Natural killer cell (primary cell): ENCODE results near the gene CFAP107. TPM values are rescaled to one million over a fixed set of nuclear protein-coding genes. Genes with fewer than 3 reads are reported as not detected.

Experiments used
- ATAC-seq, 3 donors: fragments of 150-1000 bp in 2 of 3; fragments of 200-7000 bp in 1 of 3; cut with Tn5 transposase; 1 replicate in 1 of 3; 2 replicates in 2 of 3; pipeline ENCODE4 v1.10.0; 2021; ENCODE audit warnings: mild to moderate bottlenecking in 2 of 3, moderate library complexity in 2 of 3
- DNase-seq, 2 donors: peaks; one replicate each; pipeline versions ENCODE4 v3.0.0 to v3.0.0-alpha.2; 2013 to 2021; ENCODE audit warnings: mixed read lengths in 1 of 2
- H3K27ac ChIP-seq: one replicate; pipeline ENCODE4 v1.5.1; 2013; ENCODE audit warnings: mild to moderate bottlenecking, low read length
- H3K27me3 ChIP-seq: one replicate; pipeline ENCODE4 v1.6.1; 2013; ENCODE audit warnings: low read length; ENCODE audit not compliant: control insufficient read depth, insufficient read depth
- H3K36me3 ChIP-seq: one replicate; pipeline ENCODE4 v1.6.1; 2013; ENCODE audit warnings: low read length; ENCODE audit not compliant: control insufficient read depth, insufficient read depth
- H3K4me1 ChIP-seq: one replicate; pipeline ENCODE4 v1.6.1; 2013; ENCODE audit warnings: low read length; ENCODE audit not compliant: control insufficient read depth, insufficient read depth
- H3K4me3 ChIP-seq: one replicate; pipeline ENCODE4 v1.5.1; 2013; ENCODE audit warnings: low read length
- H3K9me3 ChIP-seq: one replicate; pipeline ENCODE4 v1.6.1; 2013; ENCODE audit warnings: low read length; ENCODE audit not compliant: control insufficient read depth, insufficient read depth
- H3K27ac Mint-ChIP-seq, 2 donors: one replicate each; pipeline ENCODE4 v1.8.0; 2022; ENCODE audit warnings: mild to moderate bottlenecking in 2 of 2, mixed read lengths in 2 of 2, moderate library complexity in 1 of 2
- H3K27me3 Mint-ChIP-seq, 2 donors: one replicate each; pipeline ENCODE4 v1.8.0; 2022; ENCODE audit warnings: low read depth in 2 of 2, mixed read lengths in 2 of 2
- H3K36me3 Mint-ChIP-seq: one replicate; pipeline ENCODE4 v1.8.0; 2022; ENCODE audit warnings: mixed read lengths
- H3K4me1 Mint-ChIP-seq, 2 donors: one replicate each; pipeline ENCODE4 v1.8.0; 2022; ENCODE audit warnings: mixed read lengths in 2 of 2
- H3K4me3 Mint-ChIP-seq: one replicate; pipeline ENCODE4 v1.8.0; 2022; ENCODE audit warnings: mild to moderate bottlenecking, moderate library complexity, mixed read lengths
- H3K9me3 Mint-ChIP-seq, 2 donors: one replicate each; pipeline ENCODE4 v1.8.0; 2022; ENCODE audit warnings: mixed read lengths in 2 of 2
- WGBS: methylation state at CpG from one replicate; pipeline ENCODE4 v1.1.7; 2013; ENCODE audit warnings: missing lambda C conversion rate; ENCODE audit not compliant: insufficient coverage; 5-methylcytosine and 5-hydroxymethylcytosine counted together
- intact Hi-C: fragments of 100-400 bp; cut with micrococcal nuclease; formaldehyde crosslinking; loops from one replicate; pipeline ENCODE4 v1.14.2; 2022
- total RNA-seq, 4 donors: library from RNA; stranded (reverse); fragments of 120-200 nt in 1 of 4; gene quantifications; one replicate each; pipeline versions ENCODE4 v1.2.3 to v1.2.4, GENCODE V29; 2013 to 2022
- TF ChIP-seq, protein P1 (sequence below): fragments of 200-600 bp; IDR thresholded peaks from one replicate; pipeline ENCODE4 v1.8.0; 2022; ENCODE audit warnings: antibody characterized with exemption

Gene CFAP107
- total RNA-seq, 3 donors from 2014 or later (not counting 1 experiment from before 2014, with no cell fraction given): not detected

GRCh38 chr1:12756273-12756672 is 10.3 kb downstream of the CFAP107 start:
- Mint-ChIP-seq H3K9me3 (no peaks in the 10 kb centered on the region), H3K4me3 (no peak overlapping the region), H3K36me3 (no peaks in the 10 kb centered on the region), H3K4me1 (no peaks in the 10 kb centered on the region), H3K27ac (no peak overlapping the region), H3K27me3 (peaks cover 27 to 53% of the 10 kb centered on the region in 2 donors)
- Histone ChIP-seq H3K4me1 (no peaks in the 10 kb centered on the region), H3K9me3 (no peaks in the 10 kb centered on the region), H3K27ac (no peak overlapping the region), H3K27me3 (no peaks in the 10 kb centered on the region), H3K4me3 (no peak overlapping the region), H3K36me3 (no peaks in the 10 kb centered on the region)
- DNase-seq: no peak
- TF ChIP-seq, protein P1, sequence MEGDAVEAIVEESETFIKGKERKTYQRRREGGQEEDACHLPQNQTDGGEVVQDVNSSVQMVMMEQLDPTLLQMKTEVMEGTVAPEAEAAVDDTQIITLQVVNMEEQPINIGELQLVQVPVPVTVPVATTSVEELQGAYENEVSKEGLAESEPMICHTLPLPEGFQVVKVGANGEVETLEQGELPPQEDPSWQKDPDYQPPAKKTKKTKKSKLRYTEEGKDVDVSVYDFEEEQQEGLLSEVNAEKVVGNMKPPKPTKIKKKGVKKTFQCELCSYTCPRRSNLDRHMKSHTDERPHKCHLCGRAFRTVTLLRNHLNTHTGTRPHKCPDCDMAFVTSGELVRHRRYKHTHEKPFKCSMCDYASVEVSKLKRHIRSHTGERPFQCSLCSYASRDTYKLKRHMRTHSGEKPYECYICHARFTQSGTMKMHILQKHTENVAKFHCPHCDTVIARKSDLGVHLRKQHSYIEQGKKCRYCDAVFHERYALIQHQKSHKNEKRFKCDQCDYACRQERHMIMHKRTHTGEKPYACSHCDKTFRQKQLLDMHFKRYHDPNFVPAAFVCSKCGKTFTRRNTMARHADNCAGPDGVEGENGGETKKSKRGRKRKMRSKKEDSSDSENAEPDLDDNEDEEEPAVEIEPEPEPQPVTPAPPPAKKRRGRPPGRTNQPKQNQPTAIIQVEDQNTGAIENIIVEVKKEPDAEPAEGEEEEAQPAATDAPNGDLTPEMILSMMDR: no peak
- intact Hi-C loops: no loop called here
- WGBS: 67% methylated on average over 1 of the region's 2 CpGs
- ATAC-seq: no peak

DNA sequence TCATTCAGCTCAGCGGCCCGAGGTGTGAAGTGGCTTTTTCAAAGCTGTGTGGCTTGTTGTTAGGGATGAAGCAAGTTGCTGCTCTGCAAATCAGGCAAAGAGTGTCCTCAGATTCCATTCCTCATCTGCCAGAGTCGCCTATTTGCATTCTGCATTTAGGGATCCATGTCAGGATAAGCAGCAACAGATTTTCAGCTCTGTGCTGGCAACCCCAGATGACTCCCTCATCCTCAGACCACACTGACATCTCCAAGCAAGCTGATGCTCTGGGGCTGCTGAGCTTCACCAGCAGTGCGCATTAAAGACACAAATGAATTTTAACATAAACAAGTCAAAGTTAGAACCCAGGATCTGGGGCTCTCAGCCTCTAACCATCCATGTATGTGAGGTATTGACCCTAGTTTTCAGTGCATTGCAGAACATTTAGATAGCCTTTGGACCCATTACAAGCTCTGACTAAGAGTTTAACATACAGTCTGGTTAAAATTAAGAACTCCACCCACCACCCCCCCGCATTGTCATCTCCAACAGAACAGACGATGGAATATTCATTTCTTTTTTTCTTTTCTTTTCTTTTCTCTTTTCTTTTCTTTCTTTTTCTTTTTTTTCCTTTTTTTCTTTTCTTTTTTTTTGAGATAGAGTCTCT is 10.9 kb downstream of the CFAP107 start:
- Histone ChIP-seq H3K36me3 (no peaks in the 10 kb centered on the region), H3K27ac (no peak overlapping the region), H3K4me3 (no peak overlapping the region), H3K4me1 (no peaks in the 10 kb centered on the region), H3K27me3 (no peaks in the 10 kb centered on the region), H3K9me3 (no peaks in the 10 kb centered on the region)
- no peak overlapping the region for H3K27ac Mint-ChIP-seq
- H3K9me3 Mint-ChIP-seq: no peaks in the 10 kb centered on the region
- intact Hi-C loops: no loop called here
- TF ChIP-seq, protein P1: no peak
- no peaks in the 10 kb centered on the region for H3K36me3 Mint-ChIP-seq
- ATAC-seq (no peak), DNase-seq (no peak)
- no peak overlapping the region for H3K4me3 Mint-ChIP-seq
- 68% methylated on average over 6 of the region's 6 CpGs for WGBS
- peaks cover 27 to 51% of the 10 kb centered on the region in 2 donors for H3K27me3 Mint-ChIP-seq
- H3K4me1 Mint-ChIP-seq: no peaks in the 10 kb centered on the region

- Histone ChIP-seq H3K9me3 (no peaks in the 10 kb centered on the region), H3K4me1 (no peaks in the 10 kb centered on the region), H3K36me3 (no peaks in the 10 kb centered on the region), H3K4me3 (no peak overlapping the region), H3K27ac (no peak overlapping the region), H3K27me3 (no peaks in the 10 kb centered on the region)
- Mint-ChIP-seq H3K9me3 (no peaks in the 10 kb centered on the region), H3K27ac (no peak overlapping the region), H3K4me1 (no peaks in the 10 kb centered on the region), H3K36me3 (no peaks in the 10 kb centered on the region), H3K4me3 (no peak overlapping the region), H3K27me3 (peaks cover 27 to 49% of the 10 kb centered on the region in 2 donors)
- TF ChIP-seq, protein P1: no peak
- intact Hi-C loops: no loop called here
- DNase-seq: no peak
- ATAC-seq: no peak
- WGBS: 76% methylated on average over 6 of the region's 6 CpGs
Observed at GRCh38 chr1:12757836-12758235, 11.8 kb downstream of the CFAP107 start.

DNA sequence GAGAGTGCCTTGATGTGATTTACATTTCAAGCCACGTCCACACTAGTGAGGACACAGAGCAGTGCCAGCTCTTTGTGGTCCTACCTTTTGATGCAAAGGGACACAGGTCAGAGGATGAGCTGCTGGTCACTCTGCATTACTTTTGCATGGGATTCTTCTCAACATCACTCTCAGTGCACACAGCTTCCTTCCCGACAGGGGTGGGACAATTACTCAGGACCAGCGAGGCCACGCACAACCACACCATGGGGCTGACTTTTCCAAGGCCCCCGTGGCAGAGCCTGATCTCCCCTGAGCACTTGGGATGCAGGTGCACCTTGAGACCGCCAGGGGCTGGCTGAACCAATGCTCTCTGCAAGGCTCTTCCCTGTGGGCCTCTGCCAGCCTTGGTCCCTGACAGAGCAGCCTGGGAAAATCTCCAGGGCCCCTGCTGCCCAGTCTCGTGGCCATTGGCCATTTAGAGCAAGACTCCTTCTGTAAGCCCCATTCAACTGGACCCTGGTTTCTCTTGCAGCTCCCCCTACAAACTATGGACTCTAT is 14.3 kb downstream of the CFAP107 start:
- Histone ChIP-seq H3K4me3 (no peak overlapping the region), H3K27me3 (no peaks in the 10 kb centered on the region), H3K27ac (no peak overlapping the region), H3K4me1 (no peaks in the 10 kb centered on the region), H3K36me3 (no peaks in the 10 kb centered on the region), H3K9me3 (no peaks in the 10 kb centered on the region)
- no peaks in the 10 kb centered on the region for H3K9me3 Mint-ChIP-seq
- no peak for ATAC-seq
- H3K4me1 Mint-ChIP-seq: no peaks in the 10 kb centered on the region
- H3K4me3 Mint-ChIP-seq: no peak overlapping the region
- intact Hi-C loops: no loop called here
- TF ChIP-seq, protein P1: no peak
- H3K27ac Mint-ChIP-seq: no peak overlapping the region
- H3K27me3 Mint-ChIP-seq: peaks cover 11 to 37% of the 10 kb centered on the region in 2 donors
- no peaks in the 10 kb centered on the region for H3K36me3 Mint-ChIP-seq
- WGBS: 61% methylated on average over 7 of the region's 7 CpGs
- DNase-seq: no peak
